Measurements from ENCODE around the gene CNN1.

CNN1 gene

DNA sequence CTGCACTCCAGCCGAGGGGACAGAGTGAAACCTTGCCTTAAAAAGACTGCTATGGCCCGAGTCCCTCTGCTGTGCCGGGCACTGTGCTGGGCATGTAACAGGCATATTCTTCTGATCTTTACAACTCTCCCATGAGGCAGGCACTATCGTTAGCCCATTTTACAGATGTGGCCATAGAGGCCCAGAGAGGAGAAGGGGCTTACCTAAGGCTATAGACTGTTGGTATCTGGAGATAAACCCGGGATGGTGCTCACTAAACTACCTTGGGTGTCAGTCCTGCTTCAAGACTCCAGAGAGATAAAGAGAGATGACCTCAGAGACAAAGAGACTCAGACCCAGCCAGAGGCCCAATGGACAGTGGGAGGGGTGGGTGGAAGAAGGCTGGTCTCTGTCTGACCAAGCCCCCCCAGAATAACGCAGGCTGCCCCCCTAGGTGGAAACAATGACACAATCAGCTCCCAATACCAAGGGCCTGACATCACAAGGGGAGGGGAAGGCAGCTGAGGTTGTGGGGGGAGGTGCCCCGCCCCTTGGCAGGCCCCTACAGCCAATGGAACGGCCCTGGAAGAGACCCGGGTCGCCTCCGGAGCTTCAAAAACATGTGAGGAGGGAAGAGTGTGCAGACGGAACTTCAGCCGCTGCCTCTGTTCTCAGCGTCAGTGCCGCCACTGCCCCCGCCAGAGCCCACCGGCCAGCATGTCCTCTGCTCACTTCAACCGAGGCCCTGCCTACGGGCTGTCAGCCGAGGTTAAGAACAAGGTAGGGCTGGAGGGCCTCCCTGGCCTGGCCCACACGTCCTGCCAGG lies at the start of gene CNN1:
Gene CNN1 (plus strand): TSS at position 620 of the 805 bp plus-strand sequence. CDS start 77 bp downstream, at position 697.
- DNase-seq (ENCODE audit: extremely low spot score, insufficient read length, low read depth) (no peak), FAIRE-seq (no peak)

DNA sequence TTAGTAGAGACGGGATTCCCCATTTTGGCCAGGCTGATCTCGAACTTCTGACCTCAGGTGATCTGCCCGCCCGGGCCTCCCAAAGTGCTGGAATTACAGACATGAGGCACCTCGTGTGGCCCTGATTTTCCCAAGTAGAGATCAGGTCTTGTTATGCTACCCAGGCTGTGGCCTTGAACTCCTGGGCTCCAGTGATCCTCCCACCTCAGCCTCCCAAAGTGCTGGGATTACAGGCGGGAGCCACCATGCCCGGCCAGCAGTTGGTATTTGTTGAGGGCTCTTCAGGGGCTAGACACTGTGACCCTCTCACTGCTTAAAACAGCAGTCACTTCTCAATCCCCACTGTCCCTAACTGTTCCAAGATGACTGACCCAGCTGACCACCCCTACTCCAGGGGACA lies 49.3 kb upstream of the CNN1 start:
- FAIRE-seq (no peak), DNase-seq (ENCODE audit: extremely low spot score, insufficient read length, low read depth) (no peak)

DNA sequence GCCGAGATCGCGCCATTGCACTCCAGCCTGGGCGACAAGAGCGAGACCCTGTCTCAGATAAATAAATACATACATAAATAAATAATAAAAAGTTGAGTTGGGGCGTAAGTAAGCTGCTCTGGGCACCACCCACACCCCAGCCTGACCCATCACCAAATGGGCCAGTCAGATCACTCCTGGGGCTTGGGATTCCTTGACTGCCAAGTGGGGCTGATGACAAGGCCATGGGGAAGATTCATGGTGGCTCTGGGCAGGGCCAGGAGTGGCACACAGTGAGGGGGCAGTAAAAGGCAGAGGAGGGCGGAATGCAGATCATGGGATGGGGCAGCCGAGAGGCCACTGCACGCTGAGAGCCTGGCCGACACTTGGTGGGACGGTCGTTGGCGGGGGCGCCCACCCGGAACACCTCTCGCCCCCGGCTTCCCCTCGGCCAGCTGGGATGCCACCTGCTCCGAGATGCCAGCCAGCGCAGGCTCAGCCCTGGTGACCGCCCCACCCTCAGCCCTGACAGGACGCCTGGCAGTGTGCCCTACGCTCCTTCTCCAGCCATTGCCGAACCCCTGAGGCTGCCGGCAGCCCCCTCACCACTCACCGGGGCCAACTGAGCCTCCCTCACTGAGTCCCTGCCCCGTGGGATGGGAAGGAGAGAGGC lies 43.9 kb upstream of the CNN1 start:
- no peak for FAIRE-seq
- no peak for DNase-seq (ENCODE audit: extremely low spot score, insufficient read length, low read depth)

GRCh38 chr19:11495481-11495880 lies 43.2 kb upstream of the CNN1 start:
- FAIRE-seq (no peak), DNase-seq (ENCODE audit: extremely low spot score, insufficient read length, low read depth) (no peak)

- DNase-seq (ENCODE audit: extremely low spot score, insufficient read length, low read depth) (no peak), FAIRE-seq (no peak)
Observed at GRCh38 chr19:11495885-11496284, 42.8 kb upstream of the CNN1 start.

DNA sequence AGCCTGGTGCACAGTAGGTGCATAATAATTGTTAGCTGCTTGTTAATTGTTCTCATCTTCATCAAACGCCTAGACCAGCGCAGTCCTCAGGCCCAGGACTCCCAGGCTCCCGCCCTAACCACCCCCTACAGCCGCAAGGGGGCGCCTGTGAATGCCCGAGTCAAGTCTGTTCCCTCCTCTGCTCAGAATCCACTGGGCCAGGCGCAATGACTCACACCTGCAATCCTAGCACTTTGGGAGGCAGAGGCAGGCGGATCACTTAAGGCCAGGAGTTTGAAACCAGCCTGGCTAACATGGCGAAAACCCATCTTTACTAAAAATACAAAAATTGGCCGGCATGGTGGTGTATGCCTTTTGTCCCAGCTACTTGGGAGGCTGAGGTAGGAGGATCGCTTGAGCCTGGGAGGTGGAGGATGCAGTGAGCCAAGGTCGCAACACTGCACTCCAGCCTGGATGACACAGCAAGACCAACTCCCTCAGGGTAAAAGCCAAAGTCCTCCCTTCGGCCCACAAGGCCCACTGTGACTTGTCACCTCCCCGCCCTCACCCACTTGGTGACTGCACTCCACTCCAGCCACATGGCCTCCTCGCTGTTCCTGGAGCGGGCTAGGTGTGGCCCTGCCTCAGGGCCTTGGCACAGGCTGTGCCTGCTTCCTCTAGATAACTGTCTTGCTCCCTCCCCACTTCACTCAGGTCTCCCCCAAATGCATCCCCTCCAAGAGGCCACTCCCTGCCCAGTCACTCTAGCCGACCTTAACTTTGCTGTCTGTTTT lies 42.1 kb upstream of the CNN1 start:
- DNase-seq (ENCODE audit: extremely low spot score, insufficient read length, low read depth): no peak
- peak; percentile 49 for FAIRE-seq

GRCh38 chr19:11499220-11499726 lies 39.4 kb upstream of the CNN1 start:
- no peak for DNase-seq (ENCODE audit: extremely low spot score, insufficient read length, low read depth)
- no peak for FAIRE-seq

DNA sequence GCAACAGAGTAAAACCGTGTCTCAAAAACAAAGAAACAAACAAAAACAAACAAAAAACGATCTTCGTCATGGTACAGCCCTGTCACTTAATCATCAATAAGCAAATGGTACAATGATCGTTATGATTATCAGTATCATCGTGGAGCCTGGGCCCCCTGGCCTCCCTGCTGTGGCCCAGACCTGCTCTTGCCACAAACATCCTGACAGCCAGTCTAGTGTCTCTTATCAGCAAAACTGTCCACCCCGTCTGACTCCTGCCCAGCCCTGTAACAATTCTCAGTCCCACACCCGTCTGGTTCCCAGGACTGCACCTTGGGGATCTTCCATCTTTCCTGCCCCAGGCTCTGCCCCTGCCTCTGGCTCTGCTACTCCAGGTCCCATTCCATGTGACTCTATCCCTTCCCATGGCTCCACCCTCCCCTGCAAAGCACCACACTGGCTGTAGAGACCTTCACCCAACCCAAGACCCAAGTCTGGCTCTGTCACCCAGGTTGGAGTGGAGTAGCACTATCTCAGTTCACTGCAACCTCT lies 38.7 kb upstream of the CNN1 start:
- FAIRE-seq: no peak
- no peak for DNase-seq (ENCODE audit: extremely low spot score, insufficient read length, low read depth)

GRCh38 chr19:11504502-11505031 lies 34.1 kb upstream of the CNN1 start:
- FAIRE-seq (no peak), DNase-seq (ENCODE audit: extremely low spot score, insufficient read length, low read depth) (no peak)

DNA sequence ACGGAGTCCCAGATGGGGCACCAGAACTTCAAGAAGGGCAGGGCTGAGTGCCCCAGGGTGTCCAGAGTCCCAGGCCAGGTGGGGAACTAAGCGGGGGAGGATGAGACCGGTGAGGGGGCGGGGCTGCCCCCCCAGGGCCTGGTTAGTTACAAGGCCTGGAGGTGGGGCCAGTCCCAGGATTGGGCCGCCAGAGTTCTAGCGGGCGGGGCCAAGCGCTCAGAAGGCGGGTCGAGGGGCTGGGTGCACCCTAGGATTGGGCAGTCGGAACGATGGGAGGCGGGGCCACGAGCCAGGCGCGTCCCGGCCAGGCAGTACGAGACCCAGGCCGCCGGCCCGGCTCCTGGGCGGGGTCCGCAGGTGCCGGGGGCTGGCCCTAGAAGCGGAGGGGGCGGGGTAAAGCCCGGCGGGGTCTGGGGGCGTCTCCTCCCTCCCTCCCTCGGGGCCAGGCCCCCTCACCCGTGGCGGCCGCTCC lies 33.6 kb upstream of the CNN1 start:
- FAIRE-seq (peak; percentile 96), DNase-seq (ENCODE audit: extremely low spot score, insufficient read length, low read depth) (peak; percentile 97)

DNA sequence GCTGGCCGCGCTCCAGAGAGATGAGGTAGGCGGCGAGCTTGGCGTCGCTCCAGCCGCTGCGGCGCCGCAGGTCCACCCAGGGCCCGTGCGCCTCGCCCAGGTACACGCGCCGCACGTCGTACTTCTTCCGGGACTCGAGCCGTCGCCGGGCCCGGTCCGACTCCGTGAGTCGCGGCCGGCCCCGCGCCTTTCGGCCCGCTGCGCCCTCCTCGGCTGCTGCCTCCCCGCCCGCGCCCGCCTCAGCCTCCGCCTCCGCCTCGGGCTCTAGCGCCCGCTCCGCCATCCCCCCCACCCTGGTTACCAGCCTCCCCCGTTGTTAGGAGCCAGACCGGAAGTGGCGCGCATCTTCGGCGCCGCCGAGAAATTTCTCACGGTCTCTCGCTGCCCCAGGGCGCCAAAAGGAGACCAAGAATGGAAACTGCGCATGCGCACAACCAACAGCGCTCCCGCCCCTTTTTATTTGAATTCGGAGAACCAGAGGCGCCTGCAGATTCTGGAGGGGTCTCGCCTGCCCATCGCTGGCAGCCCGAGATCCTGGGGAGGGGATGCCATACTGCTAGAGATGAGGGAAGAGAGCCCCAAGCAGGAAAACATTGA lies 33.0 kb upstream of the CNN1 start, which contains the start of gene ZNF653:
Gene ZNF653 (minus strand): TSS at position 336 of the 597 bp plus-strand sequence. CDS start 53 bp downstream, at position 283.
- no peak for FAIRE-seq
- DNase-seq (ENCODE audit: extremely low spot score, insufficient read length, low read depth): peak; percentile 97

DNA sequence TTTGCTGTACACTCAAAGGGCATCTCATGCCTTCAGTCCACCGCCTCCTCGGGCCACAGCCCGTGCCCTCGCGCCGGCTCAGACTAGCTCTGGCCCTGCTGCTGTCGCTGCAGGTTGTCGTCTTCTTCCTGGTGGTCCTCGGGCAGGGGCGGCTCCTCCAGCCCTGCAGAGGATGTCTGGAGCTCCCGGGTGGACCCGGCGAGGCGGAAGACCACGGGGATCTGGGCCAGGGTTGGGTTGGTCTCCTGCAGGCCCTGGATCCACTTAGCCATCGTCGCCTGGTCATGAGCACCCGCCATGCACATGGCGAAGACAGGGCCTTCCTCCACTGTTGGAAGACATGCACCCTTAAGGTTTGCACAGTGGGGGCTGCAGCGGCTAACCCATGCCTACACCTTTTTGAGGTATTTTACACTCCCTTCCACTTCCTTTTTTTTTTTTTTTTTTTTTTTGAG lies 32.5 kb upstream of the CNN1 start:
- FAIRE-seq (no peak), DNase-seq (ENCODE audit: extremely low spot score, insufficient read length, low read depth) (no peak)

- DNase-seq (ENCODE audit: extremely low spot score, insufficient read length, low read depth) (no peak), FAIRE-seq (no peak)
Observed at GRCh38 chr19:11506967-11507366, 31.7 kb upstream of the CNN1 start.

DNA sequence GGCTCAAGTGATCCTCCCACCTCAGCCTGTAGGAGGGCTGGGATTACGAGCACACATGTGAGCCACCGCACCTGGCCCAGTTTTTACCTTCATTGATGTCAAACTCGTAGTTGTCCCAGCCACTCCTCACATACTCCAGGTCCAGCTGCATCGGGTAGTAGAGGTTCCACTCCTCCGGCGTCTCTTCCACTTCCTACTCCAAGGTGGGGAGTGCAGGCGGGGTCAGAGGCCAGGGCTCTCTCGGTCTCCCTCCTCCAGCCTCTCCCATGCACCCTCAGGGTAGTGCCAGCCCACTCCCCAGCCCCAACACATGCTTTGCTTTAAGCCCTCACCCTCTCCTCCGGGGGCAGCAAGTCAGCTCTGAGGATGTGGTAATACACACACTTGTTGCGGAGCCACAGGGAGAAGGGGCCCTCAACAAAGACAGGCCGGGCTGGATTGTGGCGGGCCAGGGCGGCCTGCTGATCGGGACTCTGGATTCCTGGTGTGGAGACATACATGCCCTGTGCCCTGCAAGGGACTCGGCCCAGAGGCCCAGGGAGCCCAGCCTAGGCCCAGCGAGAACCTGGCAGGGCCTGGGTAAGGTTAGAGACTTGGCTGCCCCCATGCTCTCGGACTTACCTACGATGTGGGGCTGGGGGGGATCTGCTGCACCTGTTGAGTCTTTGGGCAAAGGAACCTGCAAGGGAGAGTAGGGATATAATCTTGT lies 31.1 kb upstream of the CNN1 start:
- FAIRE-seq (no peak), DNase-seq (ENCODE audit: extremely low spot score, insufficient read length, low read depth) (no peak)

DNA sequence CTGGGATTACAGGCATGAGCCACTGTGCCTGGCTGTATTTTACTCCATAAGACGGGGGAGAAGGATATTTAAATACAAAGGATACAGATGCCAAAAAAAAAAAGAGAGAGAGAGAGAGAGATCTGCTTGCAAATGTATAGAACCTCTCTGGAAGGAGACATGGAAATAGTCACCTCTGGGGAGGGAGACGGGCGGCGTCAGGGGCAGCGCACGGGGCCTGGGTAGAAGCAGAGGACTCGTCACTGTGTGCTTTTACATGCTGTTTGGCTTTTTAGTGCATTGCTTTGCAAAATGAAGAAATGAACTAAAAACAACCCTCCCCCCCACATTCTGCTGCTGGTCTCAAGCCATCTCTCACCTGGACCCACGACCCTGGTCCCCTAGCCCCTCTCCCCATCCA lies 28.2 kb upstream of the CNN1 start:
- DNase-seq (ENCODE audit: extremely low spot score, insufficient read length, low read depth) (no peak), FAIRE-seq (no peak)

DNA sequence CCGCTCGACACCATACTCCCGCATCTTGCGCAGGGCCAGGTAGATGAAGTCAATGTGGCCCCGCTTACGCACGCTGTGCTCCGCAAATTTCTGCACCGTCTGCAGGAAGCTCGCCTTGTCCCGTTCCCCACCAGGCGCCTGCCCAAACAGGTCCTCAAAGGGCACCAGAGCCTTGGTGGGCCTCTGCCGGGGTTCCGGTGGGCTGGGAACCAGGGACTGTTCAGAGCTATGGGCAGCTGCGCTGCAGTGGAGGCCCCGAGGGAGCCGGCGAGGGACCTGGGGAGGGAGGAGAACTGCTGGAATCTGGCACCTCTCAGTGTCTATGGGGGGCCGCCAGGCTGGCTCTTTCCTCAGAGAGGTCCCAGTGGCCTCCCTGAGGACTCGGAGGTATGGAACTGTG lies 24.7 kb upstream of the CNN1 start:
- FAIRE-seq (no peak), DNase-seq (ENCODE audit: extremely low spot score, insufficient read length, low read depth) (no peak)

DNA sequence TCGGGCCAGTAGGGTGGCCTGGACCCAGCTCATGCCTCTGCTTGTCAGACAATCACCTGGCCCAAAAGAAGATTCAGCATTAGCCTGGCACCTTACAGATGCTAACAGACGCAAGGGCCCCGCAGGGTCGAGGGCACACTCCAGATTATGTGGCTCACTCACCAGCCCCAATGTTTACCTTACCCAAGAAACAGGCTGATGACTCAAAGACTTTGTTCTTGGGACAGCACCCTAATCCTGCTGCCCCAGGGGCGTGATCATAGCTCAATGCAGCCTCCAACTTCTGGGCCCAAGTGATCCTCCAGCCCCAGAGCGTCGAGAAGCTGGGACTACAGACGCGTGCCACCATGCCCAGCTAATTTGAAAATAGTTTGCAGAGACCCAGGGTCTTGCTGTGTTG lies 19.5 kb upstream of the CNN1 start:
- no peak for FAIRE-seq
- no peak for DNase-seq (ENCODE audit: extremely low spot score, insufficient read length, low read depth)

GRCh38 chr19:11528551-11529341 lies 9.9 kb upstream of the CNN1 start, which contains the start of gene ECSIT:
Gene ECSIT, minus strand, starts transcription at chr19:11529134. Its CDS starts 9,964 bp downstream, at chr19:11519170.
- FAIRE-seq: peak; percentile 98
- peak; percentile 94 for DNase-seq (ENCODE audit: extremely low spot score, insufficient read length, low read depth)

Measured in GM18507 (cell line).